OCI-LY1 (cell line): ENCODE results near the gene TRIM4.
"Not testable (repeated sequence)": the region's sequence is repeated elsewhere in the genome, so short reads cannot be mapped to it uniquely, and the experiment has no call there.

Source experiments
- H2AFZ ChIP-seq: fragments of 200-600 bp; sonication (generic), shearing (Covaris generic); 2 replicates; pipeline ENCODE4 v1.6.0; 2014; ENCODE audit warnings: antibody characterized with exemption, mild to moderate bottlenecking, low read length
- H3F3A ChIP-seq: fragments of 200-600 bp; sonication (generic), shearing (Covaris generic); 2 replicates; pipeline ENCODE4 v1.6.0; 2014; ENCODE audit warnings: mild to moderate bottlenecking, antibody characterized with exemption, low read length, moderate library complexity; ENCODE audit not compliant: insufficient read depth
- H3K27ac ChIP-seq: fragments of 200-600 bp; sonication (generic); 2 replicates; pipeline ENCODE4 v1.5.1; 2014; ENCODE audit warnings: low read length, mixed run types, mild to moderate bottlenecking, low read depth; ENCODE audit not compliant: poor library complexity, severe bottlenecking
- H3K27me3 ChIP-seq: fragments of 200-600 bp; sonication (generic); 2 replicates; pipeline ENCODE4 v1.6.0; 2014; ENCODE audit warnings: antibody characterized with exemption, mild to moderate bottlenecking, low read length, moderate library complexity; ENCODE audit not compliant: insufficient read depth
- H3K36me3 ChIP-seq: fragments of 200-600 bp; sonication (generic); 2 replicates; pipeline ENCODE4 v1.6.1; 2014; ENCODE audit warnings: mild to moderate bottlenecking, antibody characterized with exemption, low read length, moderate library complexity, mixed read lengths; ENCODE audit not compliant: insufficient read depth
- H3K4me1 ChIP-seq: fragments of 200-600 bp; sonication (generic); 2 replicates; pipeline ENCODE4 v1.5.1; 2014; ENCODE audit warnings: mild to moderate bottlenecking, low read length, moderate library complexity; ENCODE audit not compliant: insufficient read depth, severe bottlenecking
- H3K4me2 ChIP-seq: fragments of 200-600 bp; sonication (generic), shearing (Covaris generic); 2 replicates; pipeline ENCODE4 v1.6.1; 2014; ENCODE audit warnings: low read length
- H3K4me3 ChIP-seq: fragments of 200-600 bp; sonication (generic); 2 replicates; pipeline ENCODE4 v1.5.1; 2014; ENCODE audit warnings: low read length, low read depth, mild to moderate bottlenecking, mixed read lengths; ENCODE audit not compliant: poor library complexity, severe bottlenecking
- H3K79me2 ChIP-seq: fragments of 200-600 bp; shearing (Covaris generic); 2 replicates; pipeline ENCODE4 v1.6.1; 2016; ENCODE audit warnings: mixed run types, low read length, mixed read lengths; ENCODE audit not compliant: insufficient read depth
- H3K9ac ChIP-seq: fragments of 200-600 bp; sonication (generic), shearing (Covaris generic); 2 replicates; pipeline ENCODE4 v1.6.1; 2014; ENCODE audit warnings: mild to moderate bottlenecking, low read length, mixed read lengths
- H3K9me2 ChIP-seq: fragments of 200-600 bp; sonication (generic), shearing (Covaris generic); 2 replicates; pipeline ENCODE4 v1.6.1; 2014; ENCODE audit warnings: low read depth, mild to moderate bottlenecking, low read length, mixed read lengths
- H3K9me3 ChIP-seq: fragments of 200-600 bp; shearing (Covaris generic); 2 replicates; pipeline ENCODE4 v1.6.1; 2014; ENCODE audit warnings: low read length, mixed read lengths
- H4K20me1 ChIP-seq: fragments of 200-600 bp; sonication (generic), shearing (Covaris generic); 2 replicates; pipeline ENCODE4 v1.6.0; 2016; ENCODE audit warnings: mild to moderate bottlenecking, low read length; ENCODE audit not compliant: insufficient read depth
- EZH2 ChIP-seq: fragments of 200-600 bp; sonication (generic), shearing (Covaris generic); IDR thresholded peaks from 2 replicates; pipeline ENCODE4 v1.8.0; 2017; ENCODE audit warnings: borderline replicate concordance, mixed run types, mild to moderate bottlenecking, antibody characterized with exemption, low read length, moderate library complexity, mixed read lengths
- TF ChIP-seq, protein P1 (sequence below): fragments of 200-600 bp; sonication (generic), shearing (Covaris generic); IDR thresholded peaks from 2 replicates; pipeline ENCODE4 v1.5.1; 2017; ENCODE audit warnings: mild to moderate bottlenecking, antibody characterized with exemption, low read length, moderate library complexity, mixed read lengths

The TRIM4 gene

DNA sequence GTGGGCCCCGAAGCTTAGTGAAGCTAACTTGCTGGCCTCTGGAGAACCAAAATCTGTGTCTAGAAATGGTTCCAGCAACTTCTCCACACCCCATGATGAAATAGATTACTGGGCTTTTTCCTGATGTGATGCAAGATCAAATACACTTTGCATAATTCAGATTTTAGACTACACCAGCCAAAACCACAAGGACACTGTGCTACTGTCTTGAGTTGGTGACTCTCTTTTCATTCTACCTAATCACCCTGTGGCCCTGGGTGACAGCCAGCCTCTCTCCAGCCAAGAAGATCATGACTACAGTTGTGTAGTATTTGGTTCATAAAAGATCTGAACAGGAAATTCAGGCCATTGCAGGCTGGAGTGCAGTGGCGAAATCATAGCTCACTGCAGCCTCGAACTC lies 34.3 kb upstream of the TRIM4 start:
- Histone ChIP-seq H3K27ac (no peak overlapping the region), H4K20me1 (no peaks in the 10 kb centered on the region), H2AFZ (no peak overlapping the region), H3K27me3 (peaks cover 10% of the 10 kb centered on the region), H3K9me2 (no peaks in the 10 kb centered on the region), H3K79me2 (no peaks in the 10 kb centered on the region), H3K9ac (no peak overlapping the region), H3K4me1 (no peaks in the 10 kb centered on the region), H3F3A (no peaks in the 10 kb centered on the region), H3K36me3 (no peaks in the 10 kb centered on the region), H3K9me3 (peaks cover 9% of the 10 kb centered on the region), H3K4me3 (no peak overlapping the region), H3K4me2 (no peak overlapping the region)
- no peak for TF ChIP-seq EZH2
- TF ChIP-seq, protein P1, sequence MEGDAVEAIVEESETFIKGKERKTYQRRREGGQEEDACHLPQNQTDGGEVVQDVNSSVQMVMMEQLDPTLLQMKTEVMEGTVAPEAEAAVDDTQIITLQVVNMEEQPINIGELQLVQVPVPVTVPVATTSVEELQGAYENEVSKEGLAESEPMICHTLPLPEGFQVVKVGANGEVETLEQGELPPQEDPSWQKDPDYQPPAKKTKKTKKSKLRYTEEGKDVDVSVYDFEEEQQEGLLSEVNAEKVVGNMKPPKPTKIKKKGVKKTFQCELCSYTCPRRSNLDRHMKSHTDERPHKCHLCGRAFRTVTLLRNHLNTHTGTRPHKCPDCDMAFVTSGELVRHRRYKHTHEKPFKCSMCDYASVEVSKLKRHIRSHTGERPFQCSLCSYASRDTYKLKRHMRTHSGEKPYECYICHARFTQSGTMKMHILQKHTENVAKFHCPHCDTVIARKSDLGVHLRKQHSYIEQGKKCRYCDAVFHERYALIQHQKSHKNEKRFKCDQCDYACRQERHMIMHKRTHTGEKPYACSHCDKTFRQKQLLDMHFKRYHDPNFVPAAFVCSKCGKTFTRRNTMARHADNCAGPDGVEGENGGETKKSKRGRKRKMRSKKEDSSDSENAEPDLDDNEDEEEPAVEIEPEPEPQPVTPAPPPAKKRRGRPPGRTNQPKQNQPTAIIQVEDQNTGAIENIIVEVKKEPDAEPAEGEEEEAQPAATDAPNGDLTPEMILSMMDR = no peak

DNA sequence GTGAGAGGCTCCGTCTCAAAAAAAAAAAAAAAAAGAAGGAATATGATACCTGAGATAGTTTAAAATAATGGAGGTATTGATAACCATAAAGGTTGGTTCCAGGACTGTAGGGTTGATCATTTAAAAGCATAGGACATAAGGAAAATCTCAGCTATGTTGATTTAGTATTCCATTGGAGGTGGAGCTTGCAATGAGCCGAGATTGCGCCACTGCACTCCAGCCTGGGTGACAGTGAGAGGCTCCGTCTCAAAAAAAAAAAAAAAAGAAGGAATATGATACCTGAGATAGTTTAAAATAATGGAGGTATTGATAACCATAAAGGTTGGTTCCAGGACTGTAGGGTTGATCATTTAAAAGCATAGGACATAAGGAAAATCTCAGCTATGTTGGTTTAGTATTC lies 33.3 kb upstream of the TRIM4 start:
- not testable (repeated sequence) for H4K20me1 ChIP-seq, H3K4me2 ChIP-seq, H3K9me2 ChIP-seq, H3K79me2 ChIP-seq, H3K27ac ChIP-seq, H3K4me1 ChIP-seq, H3F3A ChIP-seq, H3K9me3 ChIP-seq, H3K36me3 ChIP-seq, H3K9ac ChIP-seq, H3K4me3 ChIP-seq, H2AFZ ChIP-seq
- peaks cover 10% of the 10 kb centered on the region for H3K27me3 ChIP-seq

DNA sequence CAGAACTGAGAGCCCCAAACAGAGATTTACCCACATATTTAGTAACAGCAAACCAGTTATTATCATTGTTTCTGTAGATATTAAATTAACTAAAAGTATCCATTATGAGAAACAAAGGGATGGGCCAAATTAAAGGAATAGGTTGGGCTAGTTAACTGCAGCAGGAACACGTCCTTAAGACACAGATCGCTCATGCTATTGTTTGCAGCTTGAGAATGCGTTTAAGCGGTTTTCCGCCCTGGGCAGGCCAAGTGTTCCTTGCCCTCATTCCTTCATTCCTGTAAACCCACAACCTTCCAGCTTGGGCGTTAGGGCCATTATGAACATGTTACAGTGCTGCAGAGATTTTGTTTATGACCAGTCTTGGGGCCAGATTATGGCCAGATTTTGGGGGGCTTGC lies 31.5 kb upstream of the TRIM4 start:
- H3K9ac ChIP-seq, H3K4me1 ChIP-seq, H3K9me2 ChIP-seq, H3K9me3 ChIP-seq, H3K27me3 ChIP-seq, H3K4me2 ChIP-seq, H3K27ac ChIP-seq, H2AFZ ChIP-seq, H3K36me3 ChIP-seq, H3K79me2 ChIP-seq, H3F3A ChIP-seq, H3K4me3 ChIP-seq, H4K20me1 ChIP-seq: not testable (repeated sequence)

DNA sequence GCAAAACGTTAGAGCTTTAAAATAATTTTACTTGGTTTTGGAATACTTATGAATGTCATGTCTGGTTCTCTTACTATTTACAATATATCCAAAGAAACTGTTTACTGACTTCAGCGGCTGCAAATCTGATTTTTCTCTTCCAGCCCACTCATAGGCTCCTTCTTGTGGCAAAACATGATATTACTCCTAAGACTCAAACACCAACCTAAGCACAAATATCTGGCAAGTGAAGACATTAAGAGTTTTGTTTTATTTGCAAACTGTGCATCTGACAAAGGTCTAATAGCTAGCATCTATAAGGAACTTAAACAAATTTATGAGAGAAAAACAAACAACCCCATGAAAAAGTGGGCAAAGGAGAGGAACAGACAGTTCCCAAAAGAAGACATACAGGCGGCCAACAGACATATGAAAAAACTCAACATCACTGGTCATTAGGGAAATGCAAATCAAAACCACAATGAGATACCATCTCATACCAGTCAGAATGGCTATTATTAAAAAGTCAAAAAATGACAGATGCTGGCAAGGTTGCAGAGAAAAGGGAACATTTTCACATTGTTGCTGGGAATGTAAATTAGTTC lies 30.4 kb upstream of the TRIM4 start:
- Histone ChIP-seq H3K79me2 (no peaks in the 10 kb centered on the region), H3K27ac (no peak overlapping the region)

More for the DNA sequence above, 30.4 kb upstream of the TRIM4 start:
- peaks cover under 1% of the 10 kb centered on the region for H3K4me1 ChIP-seq
- H3K4me2 ChIP-seq = no peak overlapping the region
- H3K9me2 ChIP-seq = no peaks in the 10 kb centered on the region
- peaks cover 9% of the 10 kb centered on the region for H3K9me3 ChIP-seq
- H3K9ac ChIP-seq = no peak overlapping the region
- TF ChIP-seq, protein P1 = peak; percentile 55
- no peak for TF ChIP-seq EZH2
- no peaks in the 10 kb centered on the region for H3K36me3 ChIP-seq
- H4K20me1 ChIP-seq = no peaks in the 10 kb centered on the region
- H3F3A ChIP-seq = no peaks in the 10 kb centered on the region
- H2AFZ ChIP-seq = no peak overlapping the region
- no peak overlapping the region for H3K4me3 ChIP-seq
- no peaks in the 10 kb centered on the region; the same call in 1 of the 2 replicates for H3K27me3 ChIP-seq
